HEK293 (cell line): ENCODE data around the gene TUBB4A.

Source experiments
- CTCF ChIP-seq: fragments of 450-650 bp; formaldehyde crosslinking; IDR thresholded peaks from 2 replicates; pipeline ENCODE4 v1.5.1; 2016; ENCODE audit warnings: missing biosample characterization, missing genetic modification characterization
- GFI1B ChIP-seq: fragments of 450-650 bp; formaldehyde crosslinking; IDR thresholded peaks from 2 replicates; pipeline ENCODE4 v1.5.1; 2016; ENCODE audit warnings: missing biosample characterization, missing genetic modification characterization
- GLI2 ChIP-seq: fragments of 450-650 bp; formaldehyde crosslinking; IDR thresholded peaks from 2 replicates; pipeline ENCODE4; 2017; ENCODE audit warnings: missing biosample characterization, missing genetic modification characterization, low read depth, borderline replicate concordance
- HOXC10 ChIP-seq: sonication (generic); formaldehyde crosslinking; IDR thresholded peaks from 2 replicates; pipeline ENCODE4 v1.8.1; 2023; ENCODE audit warnings: mild to moderate bottlenecking, missing genetic modification reagents
- MEIS1 ChIP-seq: sonication (generic); formaldehyde crosslinking; IDR thresholded peaks from 2 replicates; pipeline ENCODE4 v1.8.1; 2022; ENCODE audit warnings: missing genetic modification reagents, mild to moderate bottlenecking, borderline replicate concordance
- OSR2 ChIP-seq: fragments of 450-650 bp; formaldehyde crosslinking; IDR thresholded peaks from 2 replicates; pipeline ENCODE4 v1.5.1; 2016; ENCODE audit warnings: missing biosample characterization, missing genetic modification characterization
- RBAK ChIP-seq: fragments of 450-650 bp; formaldehyde crosslinking; IDR thresholded peaks from 2 replicates; pipeline ENCODE4 v1.5.1; 2016; ENCODE audit warnings: missing biosample characterization, missing genetic modification characterization
- ZBTB21 ChIP-seq: fragments of 450-650 bp; formaldehyde crosslinking; IDR thresholded peaks from 2 replicates; pipeline ENCODE4 v1.5.1; 2017; ENCODE audit warnings: missing biosample characterization, missing genetic modification characterization
- ZNF157 ChIP-seq: fragments of 450-650 bp; formaldehyde crosslinking; IDR thresholded peaks from 2 replicates; pipeline ENCODE4 v1.5.1; 2016; ENCODE audit warnings: missing biosample characterization, missing genetic modification characterization
- ZNF18 ChIP-seq: fragments of 450-650 bp; formaldehyde crosslinking; IDR thresholded peaks from 2 replicates; pipeline ENCODE4 v1.5.1; 2016; ENCODE audit warnings: missing biosample characterization, missing genetic modification characterization
- ZNF211 ChIP-seq: fragments of 450-650 bp; formaldehyde crosslinking; IDR thresholded peaks from 2 replicates; pipeline ENCODE4 v1.5.1; 2016; ENCODE audit warnings: low read depth, missing biosample characterization, missing genetic modification characterization
- ZNF24 ChIP-seq: fragments of 450-650 bp; formaldehyde crosslinking; IDR thresholded peaks from 2 replicates; pipeline ENCODE4 v1.5.1; 2016; ENCODE audit warnings: missing biosample characterization, missing genetic modification characterization
- ZNF274 ChIP-seq, 2 experiments: fragments of 200-500 bp in 1 of 2; fragments of 450-650 bp in 1 of 2; sonication (Bioruptor generic) in 1 of 2; formaldehyde crosslinking in 1 of 2; IDR thresholded peaks; 2 replicates each; pipeline versions ENCODE4 v1.5.1 to v1.6.1; 2014 to 2016; ENCODE audit warnings: borderline replicate concordance in 1 of 2, inconsistent platforms in 1 of 2, low read length in 1 of 2, missing biosample characterization in 1 of 2, missing genetic modification characterization in 1 of 2
- ZNF426 ChIP-seq: fragments of 450-650 bp; formaldehyde crosslinking; IDR thresholded peaks from 2 replicates; pipeline ENCODE4 v1.5.1; 2017; ENCODE audit warnings: missing biosample characterization, missing genetic modification characterization, mild to moderate bottlenecking, inconsistent platforms, moderate library complexity
- ZNF510 ChIP-seq: fragments of 450-650 bp; formaldehyde crosslinking; IDR thresholded peaks from 2 replicates; pipeline ENCODE4 v1.5.1; 2018; ENCODE audit warnings: mild to moderate bottlenecking, missing genetic modification characterization, missing biosample characterization; ENCODE audit not compliant: insufficient replicate concordance
- ZNF639 ChIP-seq: fragments of 450-650 bp; formaldehyde crosslinking; IDR thresholded peaks from 2 replicates; pipeline ENCODE4 v1.5.1; 2016; ENCODE audit warnings: missing biosample characterization, missing genetic modification characterization
- ZNF701 ChIP-seq: fragments of 450-650 bp; formaldehyde crosslinking; IDR thresholded peaks from 2 replicates; pipeline ENCODE4 v1.5.1; 2016; ENCODE audit warnings: missing biosample characterization, missing genetic modification characterization
- ZNF791 ChIP-seq: fragments of 450-650 bp; formaldehyde crosslinking; IDR thresholded peaks from 2 replicates; pipeline ENCODE4 v1.5.1; 2016; ENCODE audit warnings: missing biosample characterization, missing genetic modification characterization
- ZSCAN4 ChIP-seq: fragments of 450-650 bp; formaldehyde crosslinking; IDR thresholded peaks from 2 replicates; pipeline ENCODE4 v1.5.1; 2017; ENCODE audit warnings: missing biosample characterization, missing genetic modification characterization
- TF ChIP-seq, protein P1 (sequence below): fragments of 450-650 bp; formaldehyde crosslinking; IDR thresholded peaks from 2 replicates; pipeline ENCODE4 v1.5.1; 2017; ENCODE audit warnings: missing biosample characterization, missing genetic modification characterization
- TF ChIP-seq, protein P2 (sequence below): fragments of 450-650 bp; formaldehyde crosslinking; IDR thresholded peaks from 2 replicates; pipeline ENCODE4 v1.5.1; 2016; ENCODE audit warnings: missing biosample characterization, missing genetic modification characterization, low read depth
- TF ChIP-seq, protein P3 (sequence below): fragments of 450-650 bp; formaldehyde crosslinking; IDR thresholded peaks from 2 replicates; pipeline ENCODE4 v1.5.1; 2016; ENCODE audit warnings: missing biosample characterization, missing genetic modification characterization
- TF ChIP-seq, protein P4 (sequence below): fragments of 450-650 bp; formaldehyde crosslinking; IDR thresholded peaks from 2 replicates; pipeline ENCODE4 v1.5.1; 2016; ENCODE audit warnings: missing biosample characterization, missing genetic modification characterization

Gene TUBB4A

DNA sequence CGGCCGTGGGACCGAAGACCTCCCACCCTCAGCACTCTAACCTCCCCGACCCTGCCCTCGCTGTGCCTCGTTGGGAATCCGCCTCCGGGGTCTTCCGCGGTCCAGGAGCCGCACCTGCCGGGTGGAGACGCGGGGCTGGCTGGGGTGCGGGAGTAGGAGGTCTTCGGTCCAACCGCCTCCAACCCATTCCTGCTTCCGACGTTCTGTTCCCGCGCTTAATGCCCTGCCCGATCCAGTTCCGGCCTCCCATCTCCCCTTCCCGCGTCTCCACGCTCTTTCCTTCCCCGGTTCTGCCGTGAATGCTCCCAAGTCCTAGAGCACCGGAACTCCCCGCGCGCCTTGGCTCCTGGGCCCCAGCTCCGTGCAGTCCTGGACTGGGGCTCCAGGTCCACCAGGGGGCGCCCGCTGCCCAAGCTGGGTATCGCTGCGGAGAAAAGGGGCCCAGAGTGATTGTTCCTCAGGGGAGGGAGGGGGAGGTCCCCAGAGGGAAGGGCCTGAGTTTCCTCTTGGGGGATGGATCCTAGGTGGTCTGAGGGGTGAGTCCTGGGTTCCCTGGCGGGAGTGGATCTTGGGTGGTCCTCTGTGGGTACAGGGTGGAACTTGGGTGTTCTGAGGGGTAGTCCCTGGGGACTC is 14.7 kb upstream of the TUBB4A start (continued):
- peak; percentile 36; the same call in 1 of the 2 replicates for TF ChIP-seq ZSCAN4 (tag by site-specific recombination)
- TF ChIP-seq ZNF274 (IDR thresholded peaks at IDR 0.05; ENCODE audit: low read length), result no peak
- TF ChIP-seq ZNF274 (tag by site-specific recombination; IDR thresholded peaks at IDR 0.05; ENCODE audit: borderline replicate concordance), result no peak
- TF ChIP-seq RBAK, result no peak
- TF ChIP-seq, protein P1, sequence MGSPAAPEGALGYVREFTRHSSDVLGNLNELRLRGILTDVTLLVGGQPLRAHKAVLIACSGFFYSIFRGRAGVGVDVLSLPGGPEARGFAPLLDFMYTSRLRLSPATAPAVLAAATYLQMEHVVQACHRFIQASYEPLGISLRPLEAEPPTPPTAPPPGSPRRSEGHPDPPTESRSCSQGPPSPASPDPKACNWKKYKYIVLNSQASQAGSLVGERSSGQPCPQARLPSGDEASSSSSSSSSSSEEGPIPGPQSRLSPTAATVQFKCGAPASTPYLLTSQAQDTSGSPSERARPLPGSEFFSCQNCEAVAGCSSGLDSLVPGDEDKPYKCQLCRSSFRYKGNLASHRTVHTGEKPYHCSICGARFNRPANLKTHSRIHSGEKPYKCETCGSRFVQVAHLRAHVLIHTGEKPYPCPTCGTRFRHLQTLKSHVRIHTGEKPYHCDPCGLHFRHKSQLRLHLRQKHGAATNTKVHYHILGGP (tag by site-specific recombination), result no peak
- no peak for TF ChIP-seq ZNF791
- TF ChIP-seq CTCF (tag by site-specific recombination), result peak; percentile 98
- TF ChIP-seq ZNF24, result peak; percentile 70
- TF ChIP-seq ZNF157, result no peak
- no peak for TF ChIP-seq HOXC10 (CRISPR knock-in tag)
- TF ChIP-seq ZNF211 (tag by site-specific recombination), result no peak
- TF ChIP-seq ZNF18 (tag by site-specific recombination), result no peak
- TF ChIP-seq GFI1B (tag by site-specific recombination), result no peak
- TF ChIP-seq OSR2, result no peak
- TF ChIP-seq, protein P2, sequence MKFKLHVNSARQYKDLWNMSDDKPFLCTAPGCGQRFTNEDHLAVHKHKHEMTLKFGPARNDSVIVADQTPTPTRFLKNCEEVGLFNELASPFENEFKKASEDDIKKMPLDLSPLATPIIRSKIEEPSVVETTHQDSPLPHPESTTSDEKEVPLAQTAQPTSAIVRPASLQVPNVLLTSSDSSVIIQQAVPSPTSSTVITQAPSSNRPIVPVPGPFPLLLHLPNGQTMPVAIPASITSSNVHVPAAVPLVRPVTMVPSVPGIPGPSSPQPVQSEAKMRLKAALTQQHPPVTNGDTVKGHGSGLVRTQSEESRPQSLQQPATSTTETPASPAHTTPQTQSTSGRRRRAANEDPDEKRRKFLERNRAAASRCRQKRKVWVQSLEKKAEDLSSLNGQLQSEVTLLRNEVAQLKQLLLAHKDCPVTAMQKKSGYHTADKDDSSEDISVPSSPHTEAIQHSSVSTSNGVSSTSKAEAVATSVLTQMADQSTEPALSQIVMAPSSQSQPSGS (tag by site-specific recombination), result no peak
- TF ChIP-seq, protein P3, sequence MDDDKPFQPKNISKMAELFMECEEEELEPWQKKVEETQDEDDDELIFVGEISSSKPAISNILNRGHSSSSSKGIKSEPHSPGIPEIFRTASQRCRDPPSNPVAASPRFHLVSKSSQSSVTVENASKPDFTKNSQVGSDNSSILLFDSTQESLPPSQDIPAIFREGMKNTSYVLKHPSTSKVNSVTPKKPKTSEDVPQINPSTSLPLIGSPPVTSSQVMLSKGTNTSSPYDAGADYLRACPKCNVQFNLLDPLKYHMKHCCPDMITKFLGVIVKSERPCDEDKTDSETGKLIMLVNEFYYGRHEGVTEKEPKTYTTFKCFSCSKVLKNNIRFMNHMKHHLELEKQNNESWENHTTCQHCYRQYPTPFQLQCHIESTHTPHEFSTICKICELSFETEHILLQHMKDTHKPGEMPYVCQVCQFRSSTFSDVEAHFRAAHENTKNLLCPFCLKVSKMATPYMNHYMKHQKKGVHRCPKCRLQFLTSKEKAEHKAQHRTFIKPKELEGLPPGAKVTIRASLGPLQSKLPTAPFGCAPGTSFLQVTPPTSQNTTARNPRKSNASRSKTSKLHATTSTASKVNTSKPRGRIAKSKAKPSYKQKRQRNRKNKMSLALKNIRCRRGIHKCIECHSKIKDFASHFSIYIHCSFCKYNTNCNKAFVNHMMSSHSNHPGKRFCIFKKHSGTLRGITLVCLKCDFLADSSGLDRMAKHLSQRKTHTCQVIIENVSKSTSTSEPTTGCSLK (tag by site-specific recombination), result no peak
- TF ChIP-seq ZNF639 (tag by site-specific recombination), result peak; percentile 67
- TF ChIP-seq ZNF510 (tag by site-specific recombination), result no peak
- TF ChIP-seq GLI2, result no peak
- no peak for TF ChIP-seq ZNF426 (tag by site-specific recombination)
- no peak for TF ChIP-seq MEIS1 (CRISPR knock-in tag)
- TF ChIP-seq, protein P4, sequence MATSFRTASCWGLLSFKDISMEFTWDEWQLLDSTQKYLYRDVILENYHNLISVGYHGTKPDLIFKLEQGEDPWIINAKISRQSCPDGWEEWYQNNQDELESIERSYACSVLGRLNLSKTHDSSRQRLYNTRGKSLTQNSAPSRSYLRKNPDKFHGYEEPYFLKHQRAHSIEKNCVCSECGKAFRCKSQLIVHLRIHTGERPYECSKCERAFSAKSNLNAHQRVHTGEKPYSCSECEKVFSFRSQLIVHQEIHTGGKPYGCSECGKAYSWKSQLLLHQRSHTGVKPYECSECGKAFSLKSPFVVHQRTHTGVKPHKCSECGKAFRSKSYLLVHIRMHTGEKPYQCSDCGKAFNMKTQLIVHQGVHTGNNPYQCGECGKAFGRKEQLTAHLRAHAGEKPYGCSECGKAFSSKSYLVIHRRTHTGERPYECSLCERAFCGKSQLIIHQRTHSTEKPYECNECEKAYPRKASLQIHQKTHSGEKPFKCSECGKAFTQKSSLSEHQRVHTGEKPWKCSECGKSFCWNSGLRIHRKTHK (tag by site-specific recombination), result no peak
- TF ChIP-seq ZNF701, result peak; percentile 54; the same call in 1 of the 2 replicates
- TF ChIP-seq ZBTB21 (tag by site-specific recombination), result peak; percentile 22; the same call in 1 of the 2 replicates
